GM23248 (cell line): Measurements from ENCODE around the gene TMEM239. TPM values are rescaled to one million over a fixed set of nuclear protein-coding genes. Genes with fewer than 3 reads are reported as not detected.
A peak's percentile ranks its signal among the peaks of the same experiment; 100 is the strongest.

Source experiments
- DNase-seq: peaks from one replicate; pipeline ENCODE4 v3.0.0-alpha.2; 2015
- H2AFZ ChIP-seq: fragments of 200-600 bp; sonication (generic); 2 replicates; pipeline ENCODE4 v1.6.1; 2016; ENCODE audit warnings: antibody characterized with exemption
- H3F3A ChIP-seq: fragments of 200-600 bp; sonication (generic); 2 replicates; pipeline ENCODE4 v1.6.1; 2016; ENCODE audit warnings: mild to moderate bottlenecking, antibody characterized with exemption, mixed run types; ENCODE audit not compliant: insufficient read depth
- H3K27ac ChIP-seq: fragments of 200-600 bp; sonication (generic); 2 replicates; pipeline ENCODE4 v1.5.1; 2016; ENCODE audit warnings: mild to moderate bottlenecking
- H3K27me3 ChIP-seq: fragments of 200-600 bp; sonication (generic); replicated peaks from 2 replicates; pipeline ENCODE4 v1.6.1; 2016; ENCODE audit warnings: mild to moderate bottlenecking; ENCODE audit not compliant: insufficient read depth
- H3K36me3 ChIP-seq: fragments of 200-600 bp; sonication (generic); 2 replicates; pipeline ENCODE4 v1.6.1; 2016; ENCODE audit warnings: low read depth, mild to moderate bottlenecking
- H3K4me1 ChIP-seq: fragments of 200-600 bp; sonication (generic); 2 replicates; pipeline ENCODE4 v1.6.1; 2016; ENCODE audit warnings: mild to moderate bottlenecking; ENCODE audit not compliant: insufficient read depth
- H3K4me2 ChIP-seq: fragments of 200-600 bp; sonication (generic); one replicate; pipeline ENCODE4 v1.6.1; 2016; ENCODE audit warnings: mild to moderate bottlenecking; ENCODE audit not compliant: unreplicated experiment
- H3K4me3 ChIP-seq: fragments of 200-600 bp; sonication (generic); 2 replicates; pipeline ENCODE4 v1.5.1; 2016; ENCODE audit warnings: mild to moderate bottlenecking
- H3K79me2 ChIP-seq: fragments of 200-600 bp; sonication (generic); 2 replicates; pipeline ENCODE4 v1.6.1; 2016; ENCODE audit warnings: mild to moderate bottlenecking; ENCODE audit not compliant: insufficient read depth
- H3K9ac ChIP-seq: fragments of 200-600 bp; sonication (generic); 2 replicates; pipeline ENCODE4 v1.6.1; 2016; ENCODE audit warnings: mild to moderate bottlenecking
- H3K9me2 ChIP-seq: fragments of 200-600 bp; sonication (generic); 2 replicates; pipeline ENCODE4 v1.6.1; 2016; ENCODE audit warnings: mixed run types, mild to moderate bottlenecking, moderate library complexity; ENCODE audit not compliant: insufficient read depth
- H3K9me3 ChIP-seq: fragments of 200-600 bp; sonication (generic); one replicate; pipeline ENCODE4 v1.6.1; 2017; ENCODE audit warnings: low read depth
- H4K20me1 ChIP-seq: fragments of 200-600 bp; sonication (generic); 2 replicates; pipeline ENCODE4 v1.6.0; 2016; ENCODE audit not compliant: insufficient read depth
- EZH2 ChIP-seq: fragments of 200-600 bp; sonication (generic); IDR thresholded peaks from 2 replicates; pipeline ENCODE4 v1.6.1; 2018; ENCODE audit warnings: antibody characterized with exemption, mild to moderate bottlenecking; ENCODE audit not compliant: insufficient read depth, poor library complexity, severe bottlenecking
- EZH2phosphoT487 ChIP-seq: fragments of 200-600 bp; sonication (generic); IDR thresholded peaks from 2 replicates; pipeline ENCODE4 v1.6.1; 2018; ENCODE audit warnings: antibody characterized with exemption, moderate library complexity, mild to moderate bottlenecking, low read depth; ENCODE audit not compliant: insufficient read depth
- WGBS, 2 experiments: methylation state at CpG; one replicate each; pipeline ENCODE4 v1.1.6; 2015 to 2017; ENCODE audit warnings: low lambda C conversion rate in 2 of 2, low coverage in 1 of 2; ENCODE audit errors: missing lambda C conversion rate in 2 of 2; 5-methylcytosine and 5-hydroxymethylcytosine counted together
- in situ Hi-C: fragments of 300-500 bp; cut with MboI; formaldehyde crosslinking; loops from 2 replicates; pipeline ENCODE4 v1.15.0; 2020
- polyA plus RNA-seq: library from polyadenylated mRNA; unstranded; fragments of >200 nt; fragmentation: Nextera tagmentation; extraction: Ambion mirVana; gene quantifications from 2 replicates; pipeline ENCODE4 v1.2.1, GENCODE V29; 2016
- total RNA-seq: library from RNA; depleted of rRNA; stranded (reverse); fragments of >200 nt; shearing (Covaris generic); gene quantifications from 2 replicates; pipeline ENCODE4 v1.2.3, GENCODE V29; 2014

TMEM239 gene
- total and polyA plus RNA-seq, 2 experiments from 2014 or later = not detected

DNA sequence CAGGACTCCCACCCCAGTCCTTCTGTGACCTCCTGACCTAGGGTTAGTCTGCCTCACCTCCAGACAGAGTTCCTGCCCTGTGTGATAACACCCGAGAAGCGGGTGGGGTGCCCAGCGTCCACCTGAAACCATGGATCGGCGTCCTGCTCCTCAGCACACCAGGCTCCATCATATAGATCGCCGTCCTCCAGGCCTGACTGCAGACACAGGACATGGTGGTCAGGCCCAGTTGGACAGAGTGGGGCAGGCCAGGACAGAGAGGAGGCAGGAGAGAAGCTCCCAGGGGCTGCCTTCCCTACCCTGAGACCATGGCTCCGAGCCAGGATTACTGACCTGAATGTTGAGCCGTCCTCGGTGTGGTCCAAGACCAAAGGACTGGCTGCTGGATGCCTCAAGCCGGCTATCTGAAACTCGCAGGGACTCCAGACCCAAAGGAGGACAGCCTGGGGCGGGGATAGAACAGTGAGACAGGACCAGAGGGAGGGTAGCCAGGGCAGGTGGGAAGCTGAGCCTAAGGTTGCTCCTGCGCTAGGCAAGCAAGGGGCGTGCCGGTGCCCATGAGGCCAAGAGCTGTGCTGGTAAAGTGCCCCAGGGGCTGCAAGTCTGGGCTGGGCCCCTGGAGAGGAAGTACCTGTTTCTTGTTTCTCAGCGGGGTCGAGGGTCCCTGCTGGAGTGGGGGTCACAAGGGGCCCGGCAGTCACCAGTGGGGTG is 17.9 kb upstream of the TMEM239 start:
- Histone ChIP-seq H3K9me2 (no peaks in the 10 kb centered on the region), H3K4me3 (no peak overlapping the region), H3K4me2 (no peak overlapping the region), H3K9me3 (no peaks in the 10 kb centered on the region), H3F3A (no peaks in the 10 kb centered on the region), H3K27ac (no peak overlapping the region), H3K36me3 (no peaks in the 10 kb centered on the region), H3K27me3 (peaks cover 41% of the 10 kb centered on the region), H3K79me2 (no peaks in the 10 kb centered on the region), H3K4me1 (no peaks in the 10 kb centered on the region), H2AFZ (no peak overlapping the region), H4K20me1 (no peaks in the 10 kb centered on the region), H3K9ac (no peak overlapping the region)
- in situ Hi-C loops = no loop called here
- DNase-seq = no peak
- TF ChIP-seq EZH2phosphoT487 (no peak), EZH2 (no peak)
- 88% methylated on average over 17 to 19 of the region's 19 CpGs for WGBS, 2 experiments

- Histone ChIP-seq H2AFZ (no peak overlapping the region), H3K4me3 (no peak overlapping the region), H3F3A (no peaks in the 10 kb centered on the region), H3K4me2 (no peak overlapping the region), H3K4me1 (no peaks in the 10 kb centered on the region), H3K9me2 (no peaks in the 10 kb centered on the region), H3K9ac (no peak overlapping the region), H3K9me3 (no peaks in the 10 kb centered on the region), H3K27me3 (peaks cover 46% of the 10 kb centered on the region), H4K20me1 (no peaks in the 10 kb centered on the region), H3K27ac (no peak overlapping the region), H3K36me3 (no peaks in the 10 kb centered on the region), H3K79me2 (no peaks in the 10 kb centered on the region)
- peak; percentile 36 for DNase-seq
- in situ Hi-C loops = no loop called here
- 86 to 93% methylated on average over 6 of the region's 6 CpGs for WGBS, 2 experiments
- TF ChIP-seq EZH2phosphoT487 (no peak), EZH2 (no peak)
These were observed 17.4 kb upstream of the TMEM239 start for GRCh38 chr20:2798814-2799213.

GRCh38 chr20:2799271-2799670 is 16.9 kb upstream of the TMEM239 start:
- no peak for DNase-seq
- Histone ChIP-seq H3F3A (no peaks in the 10 kb centered on the region), H3K9ac (no peak overlapping the region), H3K79me2 (no peaks in the 10 kb centered on the region), H3K9me3 (no peaks in the 10 kb centered on the region), H3K4me3 (no peak overlapping the region), H3K4me2 (no peak overlapping the region), H3K27ac (no peak overlapping the region), H3K27me3 (peaks cover 51% of the 10 kb centered on the region), H3K4me1 (no peaks in the 10 kb centered on the region), H4K20me1 (no peaks in the 10 kb centered on the region), H3K9me2 (no peaks in the 10 kb centered on the region), H3K36me3 (no peaks in the 10 kb centered on the region), H2AFZ (no peak overlapping the region)
- in situ Hi-C loops = no loop called here
- 62 to 63% methylated on average over 7 to 9 of the region's 9 CpGs for WGBS, 2 experiments
- TF ChIP-seq EZH2 = no peak
- TF ChIP-seq EZH2phosphoT487 = no peak

GRCh38 chr20:2799688-2800520 is 16.3 kb upstream of the TMEM239 start:
- in situ Hi-C loops = no loop called here
- no peaks in the 10 kb centered on the region for H3K36me3 ChIP-seq

More at GRCh38 chr20:2799688-2800520, 16.3 kb upstream of the TMEM239 start:
- H3F3A ChIP-seq = no peaks in the 10 kb centered on the region
- TF ChIP-seq EZH2 = peak; percentile 76
- TF ChIP-seq EZH2phosphoT487 = no peak
- H3K4me2 ChIP-seq = peak overlapping the region; percentile 39
- 3 to 4% methylated on average over 39 to 61 of the region's 61 CpGs for WGBS, 2 experiments
- peak overlapping the region; percentile 35; the same call in 1 of the 2 replicates for H3K4me3 ChIP-seq
- H2AFZ ChIP-seq = no peak overlapping the region
- DNase-seq = peak; percentile 55
- H3K27ac ChIP-seq = no peak overlapping the region
- peaks cover 54% of the 10 kb centered on the region for H3K27me3 ChIP-seq
- no peak overlapping the region for H3K9ac ChIP-seq
- H4K20me1 ChIP-seq = no peaks in the 10 kb centered on the region
- no peaks in the 10 kb centered on the region for H3K79me2 ChIP-seq
- H3K4me1 ChIP-seq = no peaks in the 10 kb centered on the region
- H3K9me3 ChIP-seq = no peaks in the 10 kb centered on the region
- H3K9me2 ChIP-seq = no peaks in the 10 kb centered on the region
